ENCODE results near the gene RXRA. TPM values are rescaled to one million over a fixed set of nuclear protein-coding genes. Genes with fewer than 3 reads are reported as not detected.

The RXRA gene
- total and polyA plus RNA-seq, 5 donors = 48.1 to 72.3 (median 62.2) TPM

GRCh38 chr9:134314039-134314949, 12.0 kb upstream of the RXRA start:
- intact Hi-C loops (cut with DNase I) = loop anchor here in 1 of 4 donors (10.0 kb wide), 1 partner anchor 139 kb away; no protein-coding TSS in a partner anchor
- Histone ChIP-seq H3K4me1 (ENCODE audit: control insufficient read depth, insufficient read depth, low read length) (peaks cover 8% of the 10 kb centered on the region), H3K9me3 (ENCODE audit: control insufficient read depth, low read length) (no peaks in the 10 kb centered on the region), H3K27ac (ENCODE audit: low read length) (no peak overlapping the region), H3K4me3 (ENCODE audit: low read length) (no peak overlapping the region), H3K27me3 (ENCODE audit: control insufficient read depth, insufficient read depth) (no peaks in the 10 kb centered on the region)
- no peak for ATAC-seq
- 90% methylated on average over 20 of the region's 20 CpGs for WGBS
- DNase-seq = peak; percentile 9 to 40 (median 35)

- intact Hi-C loops (cut with DNase I) = loop anchor here in 1 of 4 donors (10.0 kb wide), 1 partner anchor 140 kb away; no protein-coding TSS in a partner anchor
- H3K4me1 ChIP-seq (ENCODE audit: control insufficient read depth, insufficient read depth, low read length) = peaks cover 8% of the 10 kb centered on the region
- ATAC-seq = no peak
- H3K4me3 ChIP-seq (ENCODE audit: low read length) = no peak overlapping the region
- WGBS = 76% methylated on average over 26 of the region's 26 CpGs
- no peaks in the 10 kb centered on the region for H3K9me3 ChIP-seq (ENCODE audit: control insufficient read depth, low read length)
- H3K27me3 ChIP-seq (ENCODE audit: control insufficient read depth, insufficient read depth) = no peaks in the 10 kb centered on the region
- peak; percentile 14 to 56 (median 48) for DNase-seq
- H3K27ac ChIP-seq (ENCODE audit: low read length) = no peak overlapping the region
Measured at GRCh38 chr9:134314950-134315715, 11.1 kb upstream of the RXRA start.

GRCh38 chr9:134315716-134316448, 10.4 kb upstream of the RXRA start:
- Histone ChIP-seq H3K4me1 (ENCODE audit: control insufficient read depth, insufficient read depth, low read length) (peaks cover 9% of the 10 kb centered on the region), H3K27ac (ENCODE audit: low read length) (no peak overlapping the region), H3K9me3 (ENCODE audit: control insufficient read depth, low read length) (no peaks in the 10 kb centered on the region), H3K27me3 (ENCODE audit: control insufficient read depth, insufficient read depth) (no peaks in the 10 kb centered on the region), H3K4me3 (ENCODE audit: low read length) (no peak overlapping the region)
- ATAC-seq = peak in 1 of 2 donors; percentile 10
- 83% methylated on average over 19 of the region's 19 CpGs for WGBS
- DNase-seq = peak; percentile 11 to 63 (median 39)
- intact Hi-C loops (cut with DNase I) = loop anchor here in 1 of 4 donors (10.0 kb wide), 1 partner anchor 141 kb away; no protein-coding TSS in a partner anchor

GRCh38 chr9:134316449-134317160, 9.7 kb upstream of the RXRA start:
- 16% methylated on average over 16 of the region's 16 CpGs for WGBS
- H3K9me3 ChIP-seq (ENCODE audit: control insufficient read depth, low read length) = no peaks in the 10 kb centered on the region
- H3K27me3 ChIP-seq (ENCODE audit: control insufficient read depth, insufficient read depth) = no peaks in the 10 kb centered on the region
- intact Hi-C loops (cut with DNase I) = loop anchor here in 1 of 4 donors (10.0 kb wide), 1 partner anchor 142 kb away; no protein-coding TSS in a partner anchor
- no peak overlapping the region for H3K27ac ChIP-seq (ENCODE audit: low read length)
- H3K4me3 ChIP-seq (ENCODE audit: low read length) = no peak overlapping the region
- H3K4me1 ChIP-seq (ENCODE audit: control insufficient read depth, insufficient read depth, low read length) = peaks cover 9% of the 10 kb centered on the region
- peak; percentile 74 to 91 (median 88) for DNase-seq
- peak; percentile 33 to 51 for ATAC-seq

- Histone ChIP-seq H3K9me3 (ENCODE audit: control insufficient read depth, low read length) (no peaks in the 10 kb centered on the region), H3K27ac (ENCODE audit: low read length) (no peak overlapping the region), H3K4me1 (ENCODE audit: control insufficient read depth, insufficient read depth, low read length) (peaks cover 9% of the 10 kb centered on the region), H3K4me3 (ENCODE audit: low read length) (no peak overlapping the region), H3K27me3 (ENCODE audit: control insufficient read depth, insufficient read depth) (no peaks in the 10 kb centered on the region)
- ATAC-seq (no peak), DNase-seq (peak; percentile 7 to 50 (median 37))
- intact Hi-C loops (cut with DNase I) = loop anchor here in 1 of 4 donors (10.0 kb wide), 1 partner anchor 143 kb away; no protein-coding TSS in a partner anchor
- 52% methylated on average over 17 of the region's 17 CpGs for WGBS
Measured at GRCh38 chr9:134317400-134317789, 8.9 kb upstream of the RXRA start.

GRCh38 chr9:134317790-134318414, 8.4 kb upstream of the RXRA start:
- intact Hi-C loops (cut with DNase I) = loop anchor here in 1 of 4 donors (10.0 kb wide), 1 partner anchor 143 kb away; no protein-coding TSS in a partner anchor
- H3K9me3 ChIP-seq (ENCODE audit: control insufficient read depth, low read length) = no peaks in the 10 kb centered on the region
- no peak for ATAC-seq
- peaks cover 9% of the 10 kb centered on the region for H3K4me1 ChIP-seq (ENCODE audit: control insufficient read depth, insufficient read depth, low read length)
- DNase-seq = peak in 1 of 3 donors; percentile 10
- 69% methylated on average over 4 of the region's 4 CpGs for WGBS
- H3K27ac ChIP-seq (ENCODE audit: low read length) = no peak overlapping the region
- H3K27me3 ChIP-seq (ENCODE audit: control insufficient read depth, insufficient read depth) = no peaks in the 10 kb centered on the region
- H3K4me3 ChIP-seq (ENCODE audit: low read length) = no peak overlapping the region

- H3K27ac ChIP-seq (ENCODE audit: low read length) = no peak overlapping the region
- intact Hi-C loops (cut with DNase I) = loop anchor here in 1 of 4 donors (10.0 kb wide), 1 partner anchor 144 kb away; no protein-coding TSS in a partner anchor
- H3K9me3 ChIP-seq (ENCODE audit: control insufficient read depth, low read length) = no peaks in the 10 kb centered on the region
- H3K4me1 ChIP-seq (ENCODE audit: control insufficient read depth, insufficient read depth, low read length) = peaks cover 9% of the 10 kb centered on the region
- ATAC-seq (no peak), DNase-seq (peak; percentile 13 to 40 (median 36))
- no peak overlapping the region for H3K4me3 ChIP-seq (ENCODE audit: low read length)
- WGBS = 92% methylated on average over 11 of the region's 11 CpGs
- H3K27me3 ChIP-seq (ENCODE audit: control insufficient read depth, insufficient read depth) = no peaks in the 10 kb centered on the region
Measured at GRCh38 chr9:134318481-134318891, 7.8 kb upstream of the RXRA start.

- Histone ChIP-seq H3K27me3 (ENCODE audit: control insufficient read depth, insufficient read depth) (no peaks in the 10 kb centered on the region), H3K4me1 (ENCODE audit: control insufficient read depth, insufficient read depth, low read length) (peaks cover 9% of the 10 kb centered on the region), H3K9me3 (ENCODE audit: control insufficient read depth, low read length) (no peaks in the 10 kb centered on the region), H3K27ac (ENCODE audit: low read length) (no peak overlapping the region), H3K4me3 (ENCODE audit: low read length) (no peak overlapping the region)
- intact Hi-C loops (cut with DNase I) = loop anchor here in 1 of 4 donors (10.0 kb wide), 1 partner anchor 144 kb away; no protein-coding TSS in a partner anchor
- WGBS = 78% methylated on average over 5 of the region's 5 CpGs
- no peak for ATAC-seq
- peak in 2 of 3 donors; percentile 10 to 41 for DNase-seq
Measured at GRCh38 chr9:134318941-134319305, 7.3 kb upstream of the RXRA start.

GRCh38 chr9:134319306-134320125, 6.7 kb upstream of the RXRA start:
- no peak for ATAC-seq
- Histone ChIP-seq H3K27me3 (ENCODE audit: control insufficient read depth, insufficient read depth) (no peaks in the 10 kb centered on the region), H3K4me1 (ENCODE audit: control insufficient read depth, insufficient read depth, low read length) (peaks cover 9% of the 10 kb centered on the region), H3K9me3 (ENCODE audit: control insufficient read depth, low read length) (no peaks in the 10 kb centered on the region), H3K27ac (ENCODE audit: low read length) (no peak overlapping the region), H3K4me3 (ENCODE audit: low read length) (no peak overlapping the region)
- DNase-seq = peak; percentile 12 to 54 (median 43)
- WGBS = 72% methylated on average over 24 of the region's 24 CpGs
- intact Hi-C loops (cut with DNase I) = loop anchor here in 3 of 4 donors (10.0 kb wide), 1 partner anchor 145 kb away; no protein-coding TSS in a partner anchor

Measured in right cardiac atrium (tissue), 5 donors.